ENCODE results near the gene CHST11.

DNA sequence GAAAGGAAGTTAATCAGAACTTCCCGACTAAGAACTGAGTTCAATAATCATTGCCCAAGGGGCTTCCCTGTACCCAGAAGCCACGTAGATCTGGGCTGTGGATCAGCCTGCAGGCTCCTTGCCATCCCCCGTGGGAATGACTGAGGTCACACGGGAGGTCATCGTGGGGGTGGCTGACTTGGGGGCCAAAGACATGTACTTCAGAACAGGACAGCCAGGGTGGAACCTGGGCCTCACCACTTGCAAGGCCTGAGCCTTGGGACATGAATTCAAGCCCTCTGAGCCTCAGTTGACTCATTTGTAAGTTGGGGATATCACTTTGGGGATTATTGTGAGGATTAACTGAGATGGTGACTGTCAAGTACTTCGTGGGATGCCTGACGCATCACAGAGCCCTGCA, 280.4 kb downstream of the CHST11 start:
- TF ChIP-seq, protein P1, sequence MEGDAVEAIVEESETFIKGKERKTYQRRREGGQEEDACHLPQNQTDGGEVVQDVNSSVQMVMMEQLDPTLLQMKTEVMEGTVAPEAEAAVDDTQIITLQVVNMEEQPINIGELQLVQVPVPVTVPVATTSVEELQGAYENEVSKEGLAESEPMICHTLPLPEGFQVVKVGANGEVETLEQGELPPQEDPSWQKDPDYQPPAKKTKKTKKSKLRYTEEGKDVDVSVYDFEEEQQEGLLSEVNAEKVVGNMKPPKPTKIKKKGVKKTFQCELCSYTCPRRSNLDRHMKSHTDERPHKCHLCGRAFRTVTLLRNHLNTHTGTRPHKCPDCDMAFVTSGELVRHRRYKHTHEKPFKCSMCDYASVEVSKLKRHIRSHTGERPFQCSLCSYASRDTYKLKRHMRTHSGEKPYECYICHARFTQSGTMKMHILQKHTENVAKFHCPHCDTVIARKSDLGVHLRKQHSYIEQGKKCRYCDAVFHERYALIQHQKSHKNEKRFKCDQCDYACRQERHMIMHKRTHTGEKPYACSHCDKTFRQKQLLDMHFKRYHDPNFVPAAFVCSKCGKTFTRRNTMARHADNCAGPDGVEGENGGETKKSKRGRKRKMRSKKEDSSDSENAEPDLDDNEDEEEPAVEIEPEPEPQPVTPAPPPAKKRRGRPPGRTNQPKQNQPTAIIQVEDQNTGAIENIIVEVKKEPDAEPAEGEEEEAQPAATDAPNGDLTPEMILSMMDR (IDR thresholded peaks at IDR 0.05), result no peak
- TF ChIP-seq POLR2AphosphoS5 (IDR thresholded peaks at IDR 0.05) (no peak), POLR2A (IDR thresholded peaks at IDR 0.05) (no peak)

All from breast epithelium (tissue), 3 donors.